H9 (cell line): Measurements from ENCODE around the gene GGCT. TPM values are rescaled to one million over a fixed set of nuclear protein-coding genes. Genes with fewer than 3 reads are reported as not detected.

Experiments used
- DNase-seq: peaks from one replicate; pipeline ENCODE4 v3.0.0-alpha.2; 2017
- H2AFZ ChIP-seq: one replicate; pipeline ENCODE4 v1.6.1; 2013; ENCODE audit warnings: mild to moderate bottlenecking, low read length, control low read depth, moderate library complexity
- H2AK5ac ChIP-seq: 2 replicates; pipeline ENCODE4 v1.6.1; 2013; ENCODE audit warnings: low read length, control low read depth, mixed read lengths; ENCODE audit not compliant: insufficient read length
- H2BK120ac ChIP-seq: one replicate; pipeline ENCODE4 v1.6.1; 2013; ENCODE audit warnings: low read depth, mild to moderate bottlenecking, low read length, control low read depth, inconsistent platforms; ENCODE audit not compliant: poor library complexity, severe bottlenecking
- H2BK12ac ChIP-seq: 2 replicates; pipeline ENCODE4 v1.6.1; 2013; ENCODE audit warnings: low read length, control low read depth, mixed read lengths, low read depth; ENCODE audit not compliant: insufficient read length
- H2BK15ac ChIP-seq: 2 replicates; pipeline ENCODE4 v1.6.1; 2013; ENCODE audit warnings: low read depth, low read length, control low read depth
- H2BK20ac ChIP-seq: one replicate; pipeline ENCODE4 v1.6.1; 2013; ENCODE audit warnings: low read depth, mild to moderate bottlenecking, low read length, control low read depth, inconsistent platforms; ENCODE audit not compliant: poor library complexity, severe bottlenecking
- H2BK5ac ChIP-seq: 2 replicates; pipeline ENCODE4 v1.6.1; 2013; ENCODE audit warnings: low read length, control low read depth, mixed read lengths; ENCODE audit not compliant: insufficient read length
- H3K14ac ChIP-seq: 2 replicates; pipeline ENCODE4 v1.6.1; 2013; ENCODE audit warnings: low read length, control low read depth; ENCODE audit not compliant: insufficient read depth
- H3K18ac ChIP-seq: 2 replicates; pipeline ENCODE4 v1.6.1; 2013; ENCODE audit warnings: low read depth, mild to moderate bottlenecking, mixed read lengths, low read length, control low read depth; ENCODE audit not compliant: insufficient read length
- H3K23ac ChIP-seq: 2 replicates; pipeline ENCODE4 v1.6.1; 2013; ENCODE audit warnings: low read length, control low read depth, mixed read lengths, low read depth; ENCODE audit not compliant: insufficient read length
- H3K23me2 ChIP-seq: 2 replicates; pipeline ENCODE4 v1.6.1; 2013; ENCODE audit warnings: low read depth, mild to moderate bottlenecking, mixed read lengths, low read length, control low read depth; ENCODE audit not compliant: insufficient read length, poor library complexity, severe bottlenecking
- H3K27ac ChIP-seq: 2 replicates; pipeline ENCODE4 v1.5.1; 2013; ENCODE audit warnings: low read length, control low read depth, mixed read lengths, low read depth; ENCODE audit not compliant: insufficient read length
- H3K27me3 ChIP-seq: 2 replicates; pipeline ENCODE4 v1.6.1; 2013; ENCODE audit warnings: low read length, control low read depth, inconsistent platforms; ENCODE audit not compliant: insufficient read depth
- H3K4ac ChIP-seq: 2 replicates; pipeline ENCODE4 v1.6.1; 2013; ENCODE audit warnings: low read depth, mild to moderate bottlenecking, control low read depth, inconsistent platforms, low read length, moderate library complexity
- H3K4me1 ChIP-seq: 2 replicates; pipeline ENCODE4 v1.6.1; 2013; ENCODE audit warnings: low read length, control low read depth, inconsistent platforms; ENCODE audit not compliant: insufficient read depth
- H3K4me2 ChIP-seq: 2 replicates; pipeline ENCODE4 v1.6.1; 2013; ENCODE audit warnings: low read length, control low read depth, mixed read lengths; ENCODE audit not compliant: insufficient read length, insufficient read depth
- H3K56ac ChIP-seq: 2 replicates; pipeline ENCODE4 v1.6.1; 2013; ENCODE audit warnings: low read depth, mild to moderate bottlenecking, mixed read lengths, low read length, control low read depth; ENCODE audit not compliant: insufficient read length
- H3K79me1 ChIP-seq: 2 replicates; pipeline ENCODE4 v1.6.1; 2013; ENCODE audit warnings: low read depth, mild to moderate bottlenecking, moderate library complexity, low read length, control low read depth, inconsistent platforms; ENCODE audit not compliant: insufficient read depth, poor library complexity, severe bottlenecking
- H3K79me2 ChIP-seq: 2 replicates; pipeline ENCODE4 v1.6.1; 2013; ENCODE audit warnings: low read length, control low read depth, inconsistent platforms; ENCODE audit not compliant: insufficient read depth
- H3K9ac ChIP-seq: 2 replicates; pipeline ENCODE4 v1.6.1; 2013; ENCODE audit warnings: low read length, control low read depth, mixed read lengths; ENCODE audit not compliant: insufficient read length; ENCODE audit errors: extremely low read depth
- H3K9me3 ChIP-seq: one replicate; pipeline ENCODE4 v1.6.1; 2013; ENCODE audit warnings: low read depth, low read length, inconsistent platforms; ENCODE audit not compliant: control insufficient read depth
- H3T11ph ChIP-seq: one replicate; pipeline ENCODE4 v1.6.1; 2013; ENCODE audit warnings: mild to moderate bottlenecking, low read length, control low read depth, inconsistent platforms
- H4K20me1 ChIP-seq: one replicate; pipeline ENCODE4 v1.6.1; 2013; ENCODE audit not compliant: control insufficient read depth, insufficient read length, insufficient read depth
- H4K5ac ChIP-seq: 2 replicates; pipeline ENCODE4 v1.6.1; 2013; ENCODE audit warnings: low read depth, mild to moderate bottlenecking, mixed read lengths, low read length, control low read depth; ENCODE audit not compliant: insufficient read length
- H4K8ac ChIP-seq: replicated peaks from 2 replicates; pipeline ENCODE4 v1.6.1; 2013; ENCODE audit warnings: low read length, control low read depth, mixed read lengths, low read depth; ENCODE audit not compliant: insufficient read length
- H4K91ac ChIP-seq: 2 replicates; pipeline ENCODE4 v1.6.1; 2013; ENCODE audit warnings: low read depth, mild to moderate bottlenecking, moderate library complexity, mixed read lengths, low read length, control low read depth; ENCODE audit not compliant: insufficient read length
- H3K27ac Mint-ChIP-seq, 3 experiments: 2 replicates in 2 of 3; 3 replicates in 1 of 3; pipeline ENCODE4 v1.8.0; 2020 to 2021; ENCODE audit warnings: mixed read lengths in 3 of 3, mild to moderate bottlenecking in 1 of 3, moderate library complexity in 1 of 3
- H3K27me3 Mint-ChIP-seq: 2 replicates; pipeline ENCODE4 v1.8.0; 2021; ENCODE audit warnings: low read depth, mild to moderate bottlenecking, moderate library complexity, mixed read lengths
- H3K36me3 Mint-ChIP-seq, 3 experiments: 2 replicates in 2 of 3; 3 replicates in 1 of 3; pipeline ENCODE4 v1.8.0; 2020 to 2021; ENCODE audit warnings: low read depth in 3 of 3, mixed read lengths in 3 of 3; ENCODE audit not compliant: insufficient read depth in 1 of 3
- H3K4me1 Mint-ChIP-seq, 2 experiments: 2 replicates each; pipeline ENCODE4 v1.8.0; 2020; ENCODE audit warnings: mixed read lengths in 2 of 2
- H3K4me3 Mint-ChIP-seq, 2 experiments: 2 replicates in 1 of 2; 3 replicates in 1 of 2; pipeline ENCODE4 v1.8.0; 2020 to 2021; ENCODE audit warnings: mild to moderate bottlenecking in 2 of 2, mixed read lengths in 2 of 2, moderate library complexity in 1 of 2
- H3K9me3 Mint-ChIP-seq, 2 experiments: 2 replicates in 1 of 2; 3 replicates in 1 of 2; pipeline ENCODE4 v1.8.0; 2020; ENCODE audit warnings: mild to moderate bottlenecking in 2 of 2, mixed read lengths in 2 of 2, moderate library complexity in 1 of 2
- WGBS: extraction: QIAGEN DNeasy Blood & Tissue Kit; methylation state at CpG from one replicate; pipeline ENCODE4 v1.1.7; 2013; ENCODE audit warnings: missing lambda C conversion rate, low lambda C conversion rate, mixed read lengths; ENCODE audit not compliant: insufficient read length; ENCODE audit errors: extremely low coverage; 5-methylcytosine and 5-hydroxymethylcytosine counted together
- total RNA-seq: library from RNA; stranded (reverse); gene quantifications from 2 replicates; pipeline ENCODE4 v1.2.1, GENCODE V29; 2021
- TF ChIP-seq, protein P1 (sequence below): fragments of 200-600 bp; sonication (generic); conservative IDR thresholded peaks from 3 replicates; pipeline ENCODE4 v1.8.0; 2021; ENCODE audit warnings: antibody characterized with exemption, mild to moderate bottlenecking

Gene GGCT
- total RNA-seq, 1 experiment from 2014 or later, result 84.9 TPM

DNA sequence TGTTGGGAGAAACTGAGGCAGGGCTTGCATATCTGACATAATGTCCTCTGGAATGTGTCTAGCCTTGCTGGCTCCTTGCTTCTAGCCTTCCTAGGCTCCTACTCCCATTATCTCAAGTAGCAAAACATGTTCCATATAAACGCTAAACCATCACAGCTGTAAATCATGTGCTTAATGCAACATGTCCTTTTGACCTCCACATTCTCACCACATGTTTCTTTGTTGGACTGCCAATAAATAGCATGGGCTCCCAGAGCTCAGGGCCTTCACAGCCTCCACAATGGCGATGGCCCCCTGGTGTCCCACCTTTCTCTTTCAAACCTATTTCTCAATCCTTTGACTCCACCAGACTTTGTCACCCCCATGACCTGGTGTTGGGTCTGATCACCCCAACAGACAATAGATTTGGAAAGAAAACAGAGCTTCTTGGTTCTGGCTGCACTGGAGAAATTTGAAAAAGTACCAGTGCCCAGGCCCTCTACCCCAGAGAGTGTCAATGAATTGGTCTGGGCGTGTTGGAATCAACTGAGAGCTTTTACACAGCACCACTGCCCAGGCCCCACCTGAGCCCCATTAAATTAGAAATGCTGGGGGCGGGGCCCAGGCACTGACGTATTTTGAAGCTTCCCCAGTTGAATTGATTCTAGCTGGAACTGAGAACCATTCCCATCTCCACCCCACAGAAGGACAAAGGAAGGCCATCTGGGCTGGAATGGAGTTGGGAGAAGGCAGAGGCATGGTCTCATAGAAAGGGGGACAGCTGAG, 41.3 kb upstream of the GGCT start:
- no peak overlapping the region for H3T11ph ChIP-seq
- DNase-seq, result no peak

More for the DNA sequence above, 41.3 kb upstream of the GGCT start:
- H3K27ac Mint-ChIP-seq, result no peak overlapping the region; a peak in 1 of 7 replicates
- peak overlapping the region in 1 of 2 experiments; percentile 7; a peak in 1 of 5 replicates for H3K4me3 Mint-ChIP-seq
- TF ChIP-seq, protein P1, sequence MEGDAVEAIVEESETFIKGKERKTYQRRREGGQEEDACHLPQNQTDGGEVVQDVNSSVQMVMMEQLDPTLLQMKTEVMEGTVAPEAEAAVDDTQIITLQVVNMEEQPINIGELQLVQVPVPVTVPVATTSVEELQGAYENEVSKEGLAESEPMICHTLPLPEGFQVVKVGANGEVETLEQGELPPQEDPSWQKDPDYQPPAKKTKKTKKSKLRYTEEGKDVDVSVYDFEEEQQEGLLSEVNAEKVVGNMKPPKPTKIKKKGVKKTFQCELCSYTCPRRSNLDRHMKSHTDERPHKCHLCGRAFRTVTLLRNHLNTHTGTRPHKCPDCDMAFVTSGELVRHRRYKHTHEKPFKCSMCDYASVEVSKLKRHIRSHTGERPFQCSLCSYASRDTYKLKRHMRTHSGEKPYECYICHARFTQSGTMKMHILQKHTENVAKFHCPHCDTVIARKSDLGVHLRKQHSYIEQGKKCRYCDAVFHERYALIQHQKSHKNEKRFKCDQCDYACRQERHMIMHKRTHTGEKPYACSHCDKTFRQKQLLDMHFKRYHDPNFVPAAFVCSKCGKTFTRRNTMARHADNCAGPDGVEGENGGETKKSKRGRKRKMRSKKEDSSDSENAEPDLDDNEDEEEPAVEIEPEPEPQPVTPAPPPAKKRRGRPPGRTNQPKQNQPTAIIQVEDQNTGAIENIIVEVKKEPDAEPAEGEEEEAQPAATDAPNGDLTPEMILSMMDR, result no peak
- H3K23ac ChIP-seq, result no peak overlapping the region
- H4K91ac ChIP-seq, result no peak overlapping the region
- H3K79me2 ChIP-seq, result no peaks in the 10 kb centered on the region
- no peak overlapping the region for H2BK15ac ChIP-seq
- no peak overlapping the region for H2AFZ ChIP-seq
- no peak overlapping the region for H3K4ac ChIP-seq
- H3K79me1 ChIP-seq, result no peaks in the 10 kb centered on the region
- no peak overlapping the region for H3K18ac ChIP-seq
- H3K4me1 ChIP-seq, result no peaks in the 10 kb centered on the region; the same call in 1 of the 2 replicates
- no peaks in the 10 kb centered on the region for H4K20me1 ChIP-seq
- no peak overlapping the region for H4K5ac ChIP-seq
- no peak overlapping the region for H2BK5ac ChIP-seq
- no peak overlapping the region for H3K56ac ChIP-seq
- H3K14ac ChIP-seq, result no peak overlapping the region
- no CpG with 5 or more reads among the region's 5 CpGs for WGBS
- no peaks in the 10 kb centered on the region for H3K27me3 ChIP-seq
- H3K9me3 ChIP-seq, result no peaks in the 10 kb centered on the region
- H2BK20ac ChIP-seq, result no peak overlapping the region
- H3K36me3 Mint-ChIP-seq, result no peaks in the 10 kb centered on the region; a peak in 2 of 7 replicates
- H3K9ac ChIP-seq, result no peak overlapping the region
- peaks cover 29 to 38% of the 10 kb centered on the region in 2 experiments for H3K4me1 Mint-ChIP-seq
- no peak overlapping the region for H4K8ac ChIP-seq
- H2BK12ac ChIP-seq, result no peak overlapping the region
- H3K4me2 ChIP-seq, result no peak overlapping the region
- no peaks in the 10 kb centered on the region for H3K23me2 ChIP-seq
- peaks cover 5% of the 10 kb centered on the region; the same call in 1 of the 2 replicates for H3K27me3 Mint-ChIP-seq
- no peak overlapping the region for H2AK5ac ChIP-seq
- no peak overlapping the region for H2BK120ac ChIP-seq
- H3K9me3 Mint-ChIP-seq, result 0 out of 5 replicates have a peak, but pooled peaks cover 0 to 2% of the 10 kb centered on the region in 2 experiments
- no peak overlapping the region for H3K27ac ChIP-seq
